Neuronal stem cell (in vitro differentiated cells): ENCODE data around the gene HMGCS2. TPM values are rescaled to one million over a fixed set of nuclear protein-coding genes. Genes with fewer than 3 reads are reported as not detected.

Experiments
- DNase-seq: peaks from one replicate; pipeline ENCODE4 v3.0.0-alpha.2; 2013; ENCODE audit warnings: low spot score
- H2AFZ ChIP-seq: one replicate; pipeline ENCODE4 v1.6.1; 2013; ENCODE audit warnings: mild to moderate bottlenecking, low read length, inconsistent platforms
- H2AK5ac ChIP-seq: 2 replicates; pipeline ENCODE4 v1.6.1; 2013; ENCODE audit warnings: low read depth, mild to moderate bottlenecking, inconsistent platforms, low read length, moderate library complexity, mixed read lengths
- H2BK120ac ChIP-seq: 2 replicates; pipeline ENCODE4 v1.6.1; 2013; ENCODE audit warnings: low read depth, mild to moderate bottlenecking, inconsistent platforms, low read length, moderate library complexity, mixed read lengths
- H2BK12ac ChIP-seq: one replicate; pipeline ENCODE4 v1.6.1; 2013; ENCODE audit warnings: low read length, inconsistent platforms
- H2BK15ac ChIP-seq: 2 replicates; pipeline ENCODE4 v1.6.1; 2013; ENCODE audit warnings: mild to moderate bottlenecking, low read length, inconsistent platforms, mixed read lengths
- H2BK5ac ChIP-seq: one replicate; pipeline ENCODE4 v1.6.1; 2013; ENCODE audit warnings: inconsistent platforms, mild to moderate bottlenecking, low read length, moderate library complexity
- H3K14ac ChIP-seq: one replicate; pipeline ENCODE4 v1.6.1; 2013; ENCODE audit warnings: low read length, inconsistent platforms
- H3K18ac ChIP-seq: 2 replicates; pipeline ENCODE4 v1.6.1; 2013; ENCODE audit warnings: low read length, inconsistent platforms
- H3K23ac ChIP-seq: 2 replicates; pipeline ENCODE4 v1.6.1; 2013; ENCODE audit warnings: low read depth, mild to moderate bottlenecking, mixed read lengths, low read length, inconsistent platforms; ENCODE audit not compliant: poor library complexity
- H3K27ac ChIP-seq: replicated peaks from 3 replicates; pipeline ENCODE4 v1.5.1; 2013; ENCODE audit warnings: low read length, inconsistent platforms
- H3K27me3 ChIP-seq, 3 experiments: 2 replicates each; pipeline ENCODE4 v1.6.1; 2013; ENCODE audit warnings: low read length in 3 of 3, mild to moderate bottlenecking in 2 of 3, inconsistent platforms in 1 of 3, low read depth in 1 of 3, mixed read lengths in 1 of 3, moderate library complexity in 1 of 3; ENCODE audit not compliant: control insufficient read depth in 3 of 3, insufficient read depth in 3 of 3
- H3K36me3 ChIP-seq, 2 donors: replicated peaks in 1 of 2; 2 replicates each; pipeline ENCODE4 v1.6.1; 2013; ENCODE audit warnings: low read length in 2 of 2; ENCODE audit not compliant: control insufficient read depth in 2 of 2, insufficient read depth in 2 of 2
- H3K4ac ChIP-seq: 2 replicates; pipeline ENCODE4 v1.6.1; 2013; ENCODE audit warnings: inconsistent platforms, mild to moderate bottlenecking, low read length, moderate library complexity
- H3K4me1 ChIP-seq, 2 donors: 1 replicate in 1 of 2; 2 replicates in 1 of 2; pipeline ENCODE4 v1.6.1; 2013; ENCODE audit warnings: low read length in 2 of 2, low read depth in 1 of 2; ENCODE audit not compliant: control insufficient read depth in 2 of 2, insufficient read depth in 1 of 2
- H3K4me2 ChIP-seq: one replicate; pipeline ENCODE4 v1.6.1; 2013; ENCODE audit warnings: mild to moderate bottlenecking, low read length, inconsistent platforms; ENCODE audit not compliant: insufficient read depth, poor library complexity, severe bottlenecking
- H3K4me3 ChIP-seq, 2 donors: 2 replicates each; pipeline ENCODE4 v1.5.1; 2013; ENCODE audit warnings: low read length in 2 of 2, mild to moderate bottlenecking in 2 of 2, inconsistent platforms in 1 of 2, moderate library complexity in 1 of 2
- H3K79me1 ChIP-seq: one replicate; pipeline ENCODE4 v1.6.1; 2013; ENCODE audit warnings: low read depth, mild to moderate bottlenecking, inconsistent platforms, low read length, moderate library complexity
- H3K9ac ChIP-seq: one replicate; pipeline ENCODE4 v1.6.1; 2013; ENCODE audit warnings: mild to moderate bottlenecking, low read depth, low read length, inconsistent platforms; ENCODE audit not compliant: poor library complexity
- H3K9me3 ChIP-seq, 2 donors: replicated peaks in 1 of 2; 2 replicates each; pipeline versions ENCODE3 to v1.6.1; 2013; ENCODE audit warnings: low read length in 2 of 2, mild to moderate bottlenecking in 2 of 2, inconsistent platforms in 1 of 2, low read depth in 1 of 2, mixed read lengths in 1 of 2, moderate library complexity in 1 of 2; ENCODE audit not compliant: control insufficient read depth in 2 of 2, insufficient read depth in 1 of 2
- H4K8ac ChIP-seq: one replicate; pipeline ENCODE4 v1.6.1; 2013; ENCODE audit warnings: low read depth, mild to moderate bottlenecking, inconsistent platforms, low read length, moderate library complexity
- H4K91ac ChIP-seq: one replicate; pipeline ENCODE4 v1.6.1; 2013; ENCODE audit warnings: low read length, low read depth, mild to moderate bottlenecking, inconsistent platforms; ENCODE audit not compliant: poor library complexity
- WGBS, 2 donors: extraction: QIAGEN DNeasy Blood & Tissue Kit; methylation state at CpG; one replicate each; pipeline ENCODE4 v1.1.7; 2013; ENCODE audit warnings: missing lambda C conversion rate in 2 of 2, mixed read lengths in 1 of 2; ENCODE audit not compliant: insufficient read length in 2 of 2, insufficient replicate concordance in 1 of 2; ENCODE audit errors: extremely low coverage in 2 of 2; 5-methylcytosine and 5-hydroxymethylcytosine counted together
- polyA plus RNA-seq, 2 experiments: library from polyadenylated mRNA; stranded (reverse); fragments of 200-250 nt; gene quantifications; one replicate each; pipeline ENCODE4 v1.2.3, GENCODE V29; 2013

HMGCS2 gene
- 0.06 TPM for polyA plus RNA-seq (2013, experiment 1 of 2)
- 0.14 TPM for polyA plus RNA-seq (2013, experiment 2 of 2)

DNA sequence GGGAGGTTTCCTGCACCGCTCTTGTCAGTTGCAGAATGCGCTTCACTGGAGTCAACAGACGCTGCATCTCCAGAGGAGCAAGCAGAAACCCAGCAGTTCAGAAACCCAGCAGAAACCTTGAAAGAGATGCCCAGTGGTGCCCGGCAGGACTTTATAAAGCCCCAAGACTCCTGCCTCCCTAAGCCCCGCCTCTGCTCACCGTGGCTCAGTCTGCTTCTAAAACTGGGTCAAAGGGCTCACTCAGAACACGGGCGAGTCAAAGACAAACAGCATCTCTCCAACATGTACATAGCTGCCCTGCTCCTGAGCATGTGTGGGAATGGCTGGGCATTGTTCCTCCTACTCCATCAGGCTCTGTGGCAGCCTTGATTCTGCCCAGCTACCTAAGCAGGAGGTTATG is at the start of gene HMGCS2:
Gene HMGCS2, minus strand, starts transcription at position 128 of the 400 bp plus-strand sequence. Its CDS starts 61 bp downstream, at position 67.
- Histone ChIP-seq H2AK5ac (no peak within 1 kb of the TSS), H2AFZ (no peak within 1 kb of the TSS), H3K4me2 (no peak within 1 kb of the TSS), H3K79me1 (no peaks in the 10 kb centered on the region), H3K23ac (no peak within 1 kb of the TSS), H3K9ac (no peak within 1 kb of the TSS), H3K4ac (no peak within 1 kb of the TSS), H2BK12ac (peak within 1 kb of the TSS; percentile 5), H2BK15ac (no peak within 1 kb of the TSS), H3K9me3 (peaks cover 0 to 3% of the 10 kb centered on the region in 2 donors), H4K8ac (no peak within 1 kb of the TSS), H3K18ac (peak within 1 kb of the TSS; percentile 1), H2BK120ac (no peak within 1 kb of the TSS), H3K4me1 (peaks cover 0 to 21% of the 10 kb centered on the region in 2 donors), H3K14ac (no peak within 1 kb of the TSS), H2BK5ac (no peak within 1 kb of the TSS), H4K91ac (no peak within 1 kb of the TSS), H3K27ac (no peak within 1 kb of the TSS), H3K27me3 (peaks cover 0 to 51% (median 0%) of the 10 kb centered on the region in 3 experiments), H3K36me3 (no peaks in the 10 kb centered on the region), H3K4me3 (no peak within 1 kb of the TSS)
- WGBS, 2 donors, result no CpG with 5 or more reads among the region's 8 CpGs
- no peak for DNase-seq

DNA sequence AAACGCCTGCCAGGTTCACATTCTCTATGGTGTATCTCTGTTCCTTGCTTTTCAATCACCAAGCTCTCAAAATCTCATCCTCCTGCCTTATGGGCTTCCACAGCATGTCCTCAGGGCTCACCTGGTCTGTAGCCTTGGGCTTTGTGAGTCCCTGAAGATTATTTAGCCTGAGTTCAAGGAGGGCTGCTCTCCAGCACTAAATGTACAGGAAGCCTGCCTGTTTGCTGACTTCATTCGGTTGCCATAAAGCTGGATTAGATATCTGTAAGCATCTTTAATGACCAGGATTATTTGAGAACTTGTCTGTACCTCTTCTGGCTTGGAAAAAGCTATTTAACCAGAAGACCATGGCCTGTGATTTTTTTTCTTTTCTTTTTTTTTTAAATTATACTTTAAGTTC is 49.5 kb upstream of the HMGCS2 start:
- Histone ChIP-seq H2BK120ac (no peak overlapping the region), H2BK5ac (no peak overlapping the region), H3K18ac (no peak overlapping the region), H3K27me3 (no peaks in the 10 kb centered on the region), H3K14ac (no peak overlapping the region), H2BK15ac (no peak overlapping the region), H3K4me3 (no peak overlapping the region), H2AFZ (no peak overlapping the region), H2BK12ac (no peak overlapping the region), H3K4ac (no peak overlapping the region), H2AK5ac (no peak overlapping the region), H3K79me1 (no peaks in the 10 kb centered on the region), H4K91ac (no peak overlapping the region), H3K4me1 (no peaks in the 10 kb centered on the region), H3K4me2 (no peak overlapping the region), H3K36me3 (no peaks in the 10 kb centered on the region), H3K23ac (no peak overlapping the region), H3K27ac (no peak overlapping the region), H3K9me3 (no peaks in the 10 kb centered on the region), H3K9ac (no peak overlapping the region), H4K8ac (no peak overlapping the region)
- no peak for DNase-seq
- WGBS, 2 donors, result no CpG with 5 or more reads among the region's 2 CpGs

DNA sequence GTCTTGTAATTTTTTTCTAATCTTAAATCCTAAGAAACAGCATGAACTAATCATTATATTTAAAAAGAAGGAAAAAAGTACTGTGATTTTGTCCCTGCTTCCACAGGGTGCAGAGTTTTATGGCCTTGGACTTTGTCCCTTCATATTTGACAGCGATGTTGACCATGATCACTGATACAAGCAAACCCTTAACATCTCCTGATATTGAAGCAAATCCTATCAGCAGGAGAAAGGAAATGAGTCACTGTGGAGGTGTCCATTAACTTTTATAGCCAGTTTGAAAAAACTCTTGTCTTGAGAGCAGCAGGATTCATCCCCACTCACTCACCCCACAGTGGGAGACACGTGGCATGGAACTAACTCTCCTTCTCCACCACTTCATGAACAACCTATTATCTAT is 47.7 kb upstream of the HMGCS2 start:
- Histone ChIP-seq H3K4me2 (no peak overlapping the region), H4K8ac (no peak overlapping the region), H3K27ac (no peak overlapping the region), H3K18ac (no peak overlapping the region), H2BK120ac (no peak overlapping the region), H4K91ac (no peak overlapping the region), H3K4me3 (no peak overlapping the region), H3K4ac (no peak overlapping the region), H2AK5ac (no peak overlapping the region), H3K36me3 (no peaks in the 10 kb centered on the region), H2AFZ (no peak overlapping the region), H2BK5ac (no peak overlapping the region), H3K79me1 (no peaks in the 10 kb centered on the region), H2BK15ac (no peak overlapping the region), H2BK12ac (no peak overlapping the region), H3K9me3 (no peaks in the 10 kb centered on the region), H3K9ac (no peak overlapping the region), H3K27me3 (no peaks in the 10 kb centered on the region), H3K4me1 (no peaks in the 10 kb centered on the region), H3K23ac (no peak overlapping the region), H3K14ac (no peak overlapping the region)
- DNase-seq, result no peak
- no CpG with 5 or more reads among the region's 2 CpGs for WGBS, 2 donors

DNA sequence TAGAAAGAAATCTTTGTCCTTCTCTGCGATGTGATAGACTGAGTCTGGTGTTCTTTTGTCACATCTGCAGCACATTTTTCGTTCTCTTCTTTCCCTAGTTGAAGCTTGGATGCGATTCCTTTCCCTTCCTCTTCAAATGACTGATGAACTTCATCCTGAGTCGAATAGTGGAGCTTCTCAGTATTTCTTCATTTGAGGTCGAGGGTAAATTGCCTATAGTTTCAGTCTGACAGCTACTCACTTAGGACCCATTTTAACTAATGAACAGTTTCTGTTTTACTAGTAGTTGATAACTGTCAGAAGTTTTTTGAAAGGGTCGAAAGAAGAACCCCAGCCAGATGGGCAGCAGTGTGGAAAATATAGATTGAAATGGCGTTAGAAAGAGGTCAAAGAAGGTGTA is 47.2 kb upstream of the HMGCS2 start:
- H4K8ac ChIP-seq, result no peak overlapping the region
- H2BK120ac ChIP-seq, result no peak overlapping the region
- no peak overlapping the region for H2AK5ac ChIP-seq
- no peaks in the 10 kb centered on the region for H3K36me3 ChIP-seq
- WGBS, 2 donors, result 100% methylated on average over 1 of the region's 7 CpGs
- H3K4me1 ChIP-seq, result no peaks in the 10 kb centered on the region
- no peak overlapping the region for H2BK5ac ChIP-seq
- no peak overlapping the region for H3K9ac ChIP-seq
- DNase-seq, result no peak
- no peak overlapping the region for H3K23ac ChIP-seq
- H2BK15ac ChIP-seq, result no peak overlapping the region
- no peaks in the 10 kb centered on the region for H3K9me3 ChIP-seq
- no peak overlapping the region for H4K91ac ChIP-seq
- no peaks in the 10 kb centered on the region for H3K27me3 ChIP-seq
- no peak overlapping the region for H3K14ac ChIP-seq
- no peak overlapping the region for H2AFZ ChIP-seq
- no peak overlapping the region for H3K4ac ChIP-seq
- H3K27ac ChIP-seq, result no peak overlapping the region
- H3K4me3 ChIP-seq, result no peak overlapping the region
- no peak overlapping the region for H2BK12ac ChIP-seq
- H3K4me2 ChIP-seq, result no peak overlapping the region
- no peaks in the 10 kb centered on the region for H3K79me1 ChIP-seq
- H3K18ac ChIP-seq, result no peak overlapping the region
